ENCODE data around the gene NSUN2. TPM values are rescaled to one million over a fixed set of nuclear protein-coding genes. Genes with fewer than 3 reads are reported as not detected.

NSUN2 gene
- total RNA-seq, 2 experiments from 2014 or later = 59.0 to 60.5 TPM

DNA sequence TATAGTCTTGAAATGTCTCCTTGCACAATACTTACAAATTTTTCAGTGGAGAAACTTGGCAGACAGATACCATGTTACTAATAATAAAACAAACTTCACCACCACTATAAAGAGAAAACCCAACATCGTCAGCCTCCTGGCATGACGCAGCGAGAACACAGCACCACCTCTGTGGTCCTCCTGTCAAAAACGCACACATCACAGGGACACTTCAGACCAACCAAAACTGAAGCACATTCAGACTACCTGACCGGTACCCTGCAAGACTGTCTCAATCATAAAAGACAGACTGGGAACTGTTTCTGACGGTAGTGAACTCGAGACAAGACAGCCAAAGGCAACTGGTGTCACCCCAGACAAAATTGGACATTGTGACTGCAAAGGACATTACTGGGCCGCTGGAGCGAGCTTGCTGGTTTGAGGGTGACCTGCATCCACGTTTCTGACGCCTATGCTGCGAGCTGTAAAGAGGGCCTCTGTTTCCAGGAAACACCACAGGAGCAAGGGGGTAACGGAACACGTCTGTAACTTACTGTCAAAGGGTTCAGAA, 34.4 kb downstream of the NSUN2 start:
- CTCF ChIA-PET = interaction anchor here (0.6 kb wide), 1 partner anchor 12 kb away, joined by 9 read pairs; no protein-coding TSS in a partner anchor

GRCh38 chr5:6597557-6597956, 35.3 kb downstream of the NSUN2 start:
- H3K4me1 Mint-ChIP-seq (ENCODE audit: low read depth) = no peaks in the 10 kb centered on the region
- H3K36me3 Mint-ChIP-seq (ENCODE audit: low read depth) = peaks cover 56% of the 10 kb centered on the region
- no peak for DNase-seq
- no peaks in the 10 kb centered on the region for H3K9me3 Mint-ChIP-seq
- H3K4me3 Mint-ChIP-seq = no peak overlapping the region
- no peak overlapping the region for H3K27ac Mint-ChIP-seq
- no peaks in the 10 kb centered on the region for H3K27me3 Mint-ChIP-seq (ENCODE audit: low read depth)
- CTCF ChIA-PET = no interaction called here
- intact Hi-C loops (cut with micrococcal nuclease) = no loop called here

More for the DNA sequence above, 34.4 kb downstream of the NSUN2 start:
- H3K36me3 Mint-ChIP-seq (ENCODE audit: low read depth) = peaks cover 57% of the 10 kb centered on the region
- no peak for DNase-seq
- H3K27ac Mint-ChIP-seq = no peak overlapping the region
- no peaks in the 10 kb centered on the region for H3K4me1 Mint-ChIP-seq (ENCODE audit: low read depth)
- intact Hi-C loops (cut with micrococcal nuclease) = no loop called here
- no peak overlapping the region for H3K4me3 Mint-ChIP-seq
- no peaks in the 10 kb centered on the region for H3K9me3 Mint-ChIP-seq
- H3K27me3 Mint-ChIP-seq (ENCODE audit: low read depth) = no peaks in the 10 kb centered on the region

DNA sequence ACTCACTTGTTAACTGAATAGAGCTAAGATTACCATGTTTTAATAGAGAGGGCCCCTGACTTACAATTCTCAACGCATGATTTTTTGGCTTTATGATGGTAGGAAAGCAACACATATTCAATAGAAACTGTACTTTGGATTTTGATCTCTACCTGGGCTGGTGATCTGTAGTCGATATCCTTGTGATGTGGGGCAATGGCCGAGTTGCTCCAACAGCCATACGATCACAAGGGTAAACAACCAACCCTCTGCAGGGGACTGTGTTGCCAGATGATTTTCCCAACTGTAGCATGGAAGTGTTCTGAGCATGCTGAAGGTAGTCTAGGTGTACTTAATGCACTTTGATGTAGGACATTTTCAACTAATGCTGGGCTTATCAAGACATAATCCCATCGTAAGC, 36.5 kb downstream of the NSUN2 start:
- CTCF ChIA-PET = no interaction called here
- Mint-ChIP-seq H3K4me1 (ENCODE audit: low read depth) (no peaks in the 10 kb centered on the region), H3K27me3 (ENCODE audit: low read depth) (no peaks in the 10 kb centered on the region), H3K4me3 (no peak overlapping the region), H3K27ac (no peak overlapping the region), H3K9me3 (no peaks in the 10 kb centered on the region), H3K36me3 (ENCODE audit: low read depth) (peaks cover 47% of the 10 kb centered on the region)
- no peak for DNase-seq
- intact Hi-C loops (cut with micrococcal nuclease) = no loop called here

DNA sequence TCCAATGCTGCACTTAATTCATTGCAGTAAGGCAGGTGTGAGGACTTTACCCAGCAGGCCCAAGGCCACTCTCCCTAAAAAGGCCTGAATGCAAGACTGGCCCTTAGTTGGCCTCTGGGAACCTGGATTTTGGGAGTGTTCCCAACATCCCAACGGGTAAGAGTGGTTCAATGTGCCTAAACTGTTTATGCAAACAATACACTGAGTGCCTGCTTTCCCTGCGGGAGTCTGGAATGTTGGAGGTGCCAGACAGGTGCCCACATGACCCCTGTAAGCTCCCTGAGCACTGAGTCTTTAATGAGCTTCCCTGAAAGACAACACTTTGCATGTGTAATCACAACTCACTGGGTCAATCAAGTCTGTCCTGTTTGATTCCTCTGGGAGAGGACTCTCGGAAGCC, 37.4 kb downstream of the NSUN2 start:
- intact Hi-C loops (cut with micrococcal nuclease) = no loop called here
- no peak for DNase-seq
- Mint-ChIP-seq H3K4me3 (no peak overlapping the region), H3K27me3 (ENCODE audit: low read depth) (no peaks in the 10 kb centered on the region), H3K4me1 (ENCODE audit: low read depth) (no peaks in the 10 kb centered on the region), H3K9me3 (no peaks in the 10 kb centered on the region), H3K27ac (no peak overlapping the region), H3K36me3 (ENCODE audit: low read depth) (peaks cover 37% of the 10 kb centered on the region)
- CTCF ChIA-PET = no interaction called here

GRCh38 chr5:6594066-6594465, 38.8 kb downstream of the NSUN2 start:
- intact Hi-C loops (cut with micrococcal nuclease) = no loop called here
- no peak for DNase-seq
- CTCF ChIA-PET = interaction anchor here (0.8 kb wide), 1 partner anchor 13 kb away, joined by 3 read pairs; no protein-coding TSS in a partner anchor
- Mint-ChIP-seq H3K27me3 (ENCODE audit: low read depth) (no peaks in the 10 kb centered on the region), H3K4me3 (no peak overlapping the region), H3K36me3 (ENCODE audit: low read depth) (peaks cover 30% of the 10 kb centered on the region), H3K27ac (no peak overlapping the region), H3K9me3 (no peaks in the 10 kb centered on the region), H3K4me1 (ENCODE audit: low read depth) (no peaks in the 10 kb centered on the region)

- no peak for DNase-seq
- CTCF ChIA-PET = no interaction called here
- Mint-ChIP-seq H3K9me3 (no peaks in the 10 kb centered on the region), H3K27ac (no peak overlapping the region), H3K27me3 (ENCODE audit: low read depth) (peaks cover 4% of the 10 kb centered on the region), H3K36me3 (ENCODE audit: low read depth) (peaks cover 25% of the 10 kb centered on the region), H3K4me1 (ENCODE audit: low read depth) (no peaks in the 10 kb centered on the region), H3K4me3 (no peak overlapping the region)
- intact Hi-C loops (cut with micrococcal nuclease) = no loop called here
Observed at GRCh38 chr5:6593148-6594016, 39.5 kb downstream of the NSUN2 start.

- Mint-ChIP-seq H3K4me1 (ENCODE audit: low read depth) (no peaks in the 10 kb centered on the region), H3K4me3 (no peak overlapping the region), H3K27me3 (ENCODE audit: low read depth) (peaks cover 4% of the 10 kb centered on the region), H3K9me3 (no peaks in the 10 kb centered on the region), H3K27ac (no peak overlapping the region), H3K36me3 (ENCODE audit: low read depth) (peaks cover 18% of the 10 kb centered on the region)
- CTCF ChIA-PET = no interaction called here
- DNase-seq = no peak
- intact Hi-C loops (cut with micrococcal nuclease) = no loop called here
Observed at GRCh38 chr5:6592601-6593000, 40.2 kb downstream of the NSUN2 start.

DNA sequence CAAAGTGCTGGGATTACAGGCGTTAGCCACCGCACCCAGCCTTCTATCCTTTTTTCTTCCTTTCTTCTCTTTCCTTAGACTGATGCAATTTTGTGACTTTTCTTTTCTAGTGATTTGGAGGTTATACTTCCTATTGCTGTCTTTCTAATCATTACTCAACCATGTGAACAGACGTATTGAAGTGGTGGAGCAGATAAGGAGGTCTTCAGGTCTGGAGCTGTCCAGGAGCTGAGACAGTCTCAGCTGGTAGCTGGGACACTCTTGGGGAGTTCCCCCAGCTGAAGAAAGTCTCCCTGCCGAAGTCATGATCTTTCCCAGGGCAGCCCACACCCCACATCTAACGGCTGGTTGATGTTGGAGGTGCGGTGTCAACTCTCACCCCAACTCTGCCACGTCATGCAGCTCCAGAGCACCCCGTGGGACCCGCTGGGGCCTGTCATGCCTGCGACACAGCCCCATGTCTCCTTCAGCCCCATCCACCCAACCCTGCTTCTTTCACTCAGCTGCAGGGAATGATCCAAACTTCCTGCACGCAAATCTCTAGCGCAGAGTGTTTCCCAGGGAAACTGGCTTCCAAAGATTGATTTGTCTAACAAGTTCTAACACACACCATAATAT, 41.1 kb downstream of the NSUN2 start:
- Mint-ChIP-seq H3K9me3 (no peaks in the 10 kb centered on the region), H3K27ac (no peak overlapping the region), H3K4me1 (ENCODE audit: low read depth) (no peaks in the 10 kb centered on the region), H3K27me3 (ENCODE audit: low read depth) (peaks cover 4% of the 10 kb centered on the region), H3K4me3 (no peak overlapping the region), H3K36me3 (ENCODE audit: low read depth) (peaks cover 10% of the 10 kb centered on the region)
- no peak for DNase-seq
- intact Hi-C loops (cut with micrococcal nuclease) = no loop called here
- CTCF ChIA-PET = no interaction called here

DNA sequence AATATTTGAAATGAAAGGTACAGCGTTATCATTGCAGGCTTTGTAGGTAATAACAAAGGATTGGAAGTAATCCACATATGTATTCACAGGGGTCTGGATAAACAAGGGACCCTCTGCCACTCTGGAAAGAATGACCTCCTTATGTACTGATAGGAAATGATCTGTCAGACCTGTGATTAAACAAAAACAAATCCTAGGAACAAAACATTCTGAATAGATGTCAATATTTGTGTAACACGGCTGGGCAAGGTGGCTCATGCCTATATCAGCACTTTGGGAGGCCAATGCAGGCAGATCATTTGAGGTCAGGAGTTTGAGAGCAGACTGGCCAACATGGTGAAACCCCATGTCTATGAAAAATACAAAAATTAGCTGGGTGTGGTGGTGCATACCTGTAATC, 42.3 kb downstream of the NSUN2 start:
- H3K36me3 Mint-ChIP-seq (ENCODE audit: low read depth) = peaks cover 2% of the 10 kb centered on the region
- DNase-seq = no peak
- intact Hi-C loops (cut with micrococcal nuclease) = no loop called here
- H3K9me3 Mint-ChIP-seq = no peaks in the 10 kb centered on the region
- CTCF ChIA-PET = no interaction called here
- no peak overlapping the region for H3K27ac Mint-ChIP-seq
- H3K27me3 Mint-ChIP-seq (ENCODE audit: low read depth) = peaks cover 10% of the 10 kb centered on the region
- H3K4me1 Mint-ChIP-seq (ENCODE audit: low read depth) = no peaks in the 10 kb centered on the region
- no peak overlapping the region for H3K4me3 Mint-ChIP-seq

DNA sequence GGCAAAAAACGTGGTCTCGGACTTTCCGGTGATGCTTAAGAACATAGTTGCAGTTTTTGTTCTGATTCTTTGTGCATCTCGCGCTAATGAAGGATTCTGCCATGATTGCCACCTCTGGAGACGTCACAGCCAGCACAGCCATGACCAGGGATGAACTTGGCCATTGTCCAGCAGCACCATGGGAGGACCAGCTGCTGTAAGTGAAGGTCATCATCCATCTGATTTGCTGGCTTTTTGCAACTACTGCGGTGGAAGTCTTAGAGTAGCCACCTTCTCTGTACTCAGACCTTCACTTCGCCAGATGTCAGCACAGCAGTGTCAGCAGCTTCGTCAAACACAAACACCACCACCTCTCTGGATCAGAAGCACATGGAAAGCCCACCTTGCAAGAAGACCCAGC, 45.7 kb downstream of the NSUN2 start:
- Mint-ChIP-seq H3K9me3 (no peaks in the 10 kb centered on the region), H3K4me1 (ENCODE audit: low read depth) (peaks cover 2% of the 10 kb centered on the region)

GRCh38 chr5:6586647-6587042, 46.2 kb downstream of the NSUN2 start:
- no peaks in the 10 kb centered on the region for H3K9me3 Mint-ChIP-seq
- no peak overlapping the region for H3K27ac Mint-ChIP-seq
- peaks cover 2% of the 10 kb centered on the region for H3K4me1 Mint-ChIP-seq (ENCODE audit: low read depth)
- intact Hi-C loops (cut with micrococcal nuclease) = loop anchor here (5.0 kb wide), 1 partner anchor 134 kb away; no protein-coding TSS in a partner anchor
- no peak for DNase-seq
- CTCF ChIA-PET = no interaction called here
- H3K36me3 Mint-ChIP-seq (ENCODE audit: low read depth) = peaks cover 1% of the 10 kb centered on the region
- H3K27me3 Mint-ChIP-seq (ENCODE audit: low read depth) = peaks cover 31% of the 10 kb centered on the region
- H3K4me3 Mint-ChIP-seq = no peak overlapping the region

More for the DNA sequence above, 45.7 kb downstream of the NSUN2 start:
- intact Hi-C loops (cut with micrococcal nuclease) = loop anchor here (5.0 kb wide), 1 partner anchor 135 kb away; no protein-coding TSS in a partner anchor
- Mint-ChIP-seq H3K27ac (no peak overlapping the region), H3K36me3 (ENCODE audit: low read depth) (peaks cover 2% of the 10 kb centered on the region), H3K4me3 (no peak overlapping the region), H3K27me3 (ENCODE audit: low read depth) (peaks cover 31% of the 10 kb centered on the region)
- CTCF ChIA-PET = no interaction called here
- DNase-seq = no peak

DNA sequence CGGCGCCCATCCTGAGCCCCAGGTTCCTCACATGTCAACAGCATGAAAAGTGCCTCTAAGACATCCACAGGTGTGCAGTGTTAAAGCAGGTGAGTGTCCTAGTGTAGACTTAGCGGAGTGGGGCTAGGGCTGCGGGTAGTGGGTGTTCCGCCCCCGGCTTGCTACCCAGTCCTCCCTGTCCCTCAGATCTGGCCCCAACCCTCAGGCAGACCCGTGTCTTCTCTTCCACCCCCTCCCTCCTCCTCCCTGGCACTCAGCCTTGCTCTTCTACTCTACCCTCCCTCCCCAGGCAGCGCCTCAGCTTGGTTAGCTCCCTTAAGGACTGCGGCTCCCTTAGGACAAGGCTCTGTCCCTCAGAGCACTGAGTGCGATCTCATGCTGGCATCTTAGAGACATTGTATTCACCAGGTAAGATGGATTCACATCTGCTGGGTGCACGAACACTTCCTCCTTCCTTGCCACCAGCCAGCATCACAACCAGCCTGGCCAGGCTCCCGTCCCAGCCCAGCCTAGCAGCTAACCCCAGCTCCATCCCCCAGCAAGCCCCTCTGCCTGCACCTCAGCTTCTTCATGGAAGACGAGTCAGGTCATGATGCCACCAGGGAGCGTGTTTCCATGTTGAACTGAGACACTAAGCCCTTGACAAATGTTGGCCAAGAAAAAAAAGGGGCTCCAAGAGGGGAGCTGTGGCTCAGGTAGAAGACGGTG, 46.8 kb downstream of the NSUN2 start:
- peaks cover 32% of the 10 kb centered on the region for H3K27me3 Mint-ChIP-seq (ENCODE audit: low read depth)
- H3K36me3 Mint-ChIP-seq (ENCODE audit: low read depth) = no peaks in the 10 kb centered on the region
- no peaks in the 10 kb centered on the region for H3K9me3 Mint-ChIP-seq
- no peak for DNase-seq
- CTCF ChIA-PET = no interaction called here
- intact Hi-C loops (cut with micrococcal nuclease) = loop anchor here (5.0 kb wide), 1 partner anchor 134 kb away; no protein-coding TSS in a partner anchor
- peaks cover 2% of the 10 kb centered on the region for H3K4me1 Mint-ChIP-seq (ENCODE audit: low read depth)
- H3K4me3 Mint-ChIP-seq = no peak overlapping the region
- no peak overlapping the region for H3K27ac Mint-ChIP-seq
